Measurements from ENCODE around the gene LUM.
"Not testable (repeated sequence)": the region's sequence is repeated elsewhere in the genome, so short reads cannot be mapped to it uniquely, and the experiment has no call there.

The LUM gene

GRCh38 chr12:91109148-91109564, 2.1 kb downstream of the LUM start:
- DNase-seq, result peak; percentile 2 to 10

- no peak for DNase-seq
Observed at GRCh38 chr12:91108196-91108755, 3.0 kb downstream of the LUM start.

- DNase-seq, result no peak
Observed at GRCh38 chr12:91106283-91106682, 5.0 kb downstream of the LUM start.

- DNase-seq, result no peak
Observed at GRCh38 chr12:91105807-91106206, 5.5 kb downstream of the LUM start.

GRCh38 chr12:91104812-91105466, 6.4 kb downstream of the LUM start:
- DNase-seq, result no peak

GRCh38 chr12:91103624-91104023, 7.7 kb downstream of the LUM start:
- no peak for DNase-seq

- DNase-seq, result no peak
Observed at GRCh38 chr12:91103101-91103500, 8.2 kb downstream of the LUM start.

GRCh38 chr12:91100906-91101305, 10.4 kb downstream of the LUM start:
- no peak for DNase-seq

GRCh38 chr12:91099836-91100235, 11.5 kb downstream of the LUM start:
- DNase-seq, result no peak

GRCh38 chr12:91099341-91099740, 12.0 kb downstream of the LUM start:
- no peak for DNase-seq

GRCh38 chr12:91098941-91099340, 12.4 kb downstream of the LUM start:
- DNase-seq, result no peak

GRCh38 chr12:91098461-91098860, 12.8 kb downstream of the LUM start:
- DNase-seq, result no peak

GRCh38 chr12:91094957-91095356, 16.3 kb downstream of the LUM start:
- DNase-seq, result no peak

- DNase-seq, result no peak
Observed at GRCh38 chr12:91094032-91094662, 17.1 kb downstream of the LUM start.

GRCh38 chr12:91093341-91093740, 18.0 kb downstream of the LUM start:
- no peak for DNase-seq

GRCh38 chr12:91091916-91092715, 19.2 kb downstream of the LUM start:
- DNase-seq, result no peak

- not testable (repeated sequence) for DNase-seq
Observed at GRCh38 chr12:91089953-91090352, 21.3 kb downstream of the LUM start.

GRCh38 chr12:91080041-91080440, 31.3 kb downstream of the LUM start:
- DNase-seq, result no peak

- no peak for DNase-seq
Observed at GRCh38 chr12:91078501-91078900, 32.8 kb downstream of the LUM start.

GRCh38 chr12:91077228-91077954, 33.9 kb downstream of the LUM start:
- DNase-seq, result no peak

GRCh38 chr12:91074851-91075250, 36.4 kb downstream of the LUM start:
- no peak for DNase-seq

- DNase-seq, result no peak
Observed at GRCh38 chr12:91074154-91074709, 37.1 kb downstream of the LUM start.

GRCh38 chr12:91073426-91073825, 37.9 kb downstream of the LUM start:
- DNase-seq, result no peak

All from activated CD4-positive, alpha-beta T cell treated with anti-CD3 and anti-CD28 coated beads, Interleukin-2, amount 50 U/mL, for 4 hours (primary cell).